Measurements from ENCODE around the gene UBA6. TPM values are rescaled to one million over a fixed set of nuclear protein-coding genes. Genes with fewer than 3 reads are reported as not detected.

Gene UBA6
- total and polyA plus RNA-seq, 2 donors from 2014 or later: 5.2 to 45.8 TPM

DNA sequence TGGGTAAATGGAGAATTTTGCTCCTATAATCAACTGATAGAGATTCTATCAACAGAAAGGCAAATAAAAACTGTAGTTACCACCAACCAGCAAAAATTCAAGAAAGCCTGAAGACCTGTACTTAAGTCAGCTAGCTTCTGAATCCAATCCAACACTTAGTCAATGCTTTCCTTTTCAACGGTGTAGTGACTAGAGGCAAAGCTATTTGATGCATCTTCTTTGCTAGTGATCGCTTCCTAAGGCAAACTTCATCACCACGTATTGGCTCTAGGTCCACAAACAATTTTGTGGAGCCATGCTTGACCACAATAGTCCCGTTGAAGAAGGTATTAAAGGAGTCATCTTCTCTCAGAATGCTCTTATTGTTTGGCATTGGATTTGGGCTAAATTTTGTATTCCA is 25.0 kb upstream of the UBA6 start:
- FAIRE-seq: no peak

DNA sequence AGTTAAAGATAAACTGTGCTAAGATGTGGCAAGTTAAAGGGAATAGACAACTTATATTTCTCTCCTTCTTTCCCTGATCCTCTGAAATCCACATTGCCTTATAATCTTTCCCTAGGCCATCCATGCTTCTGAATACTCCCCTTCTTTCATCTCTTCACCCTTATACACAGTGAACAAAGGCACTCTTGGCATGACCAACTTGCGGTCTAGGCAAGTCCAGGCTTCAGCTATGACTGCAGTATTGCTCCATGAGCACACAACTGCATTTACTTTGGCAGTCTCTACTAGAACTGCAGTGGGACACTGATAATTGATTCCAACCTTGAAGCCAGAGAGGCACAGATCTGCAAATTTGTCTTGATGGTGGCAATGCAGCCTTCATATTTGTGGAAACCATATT is 24.2 kb upstream of the UBA6 start:
- H3K9ac ChIP-seq (ENCODE audit: low read length in 3 of 3): no peak overlapping the region
- peaks cover 0 to 2% (median 0%) of the 10 kb centered on the region in 3 donors for H3K36me3 ChIP-seq (ENCODE audit: control insufficient read depth in 2 of 3, insufficient read depth in 3 of 3, low read length in 3 of 3)
- H3K4me1 ChIP-seq (ENCODE audit: control insufficient read depth in 2 of 3, insufficient read depth in 2 of 3, low read depth in 1 of 3, low read length in 3 of 3): no peaks in the 10 kb centered on the region
- no peaks in the 10 kb centered on the region for H3K27me3 ChIP-seq (ENCODE audit: control insufficient read depth, insufficient read depth, low read length)
- H3K9me3 ChIP-seq (ENCODE audit: control insufficient read depth in 2 of 3, insufficient read depth in 1 of 3, low read length in 3 of 3): peaks cover 0 to 5% (median 0%) of the 10 kb centered on the region in 3 donors
- H3K27ac ChIP-seq (ENCODE audit: low read depth in 2 of 2, low read length in 2 of 2): no peak overlapping the region
- H3K4me3 ChIP-seq (ENCODE audit: low read length in 3 of 3): no peak overlapping the region
- DNase-seq (no peak), FAIRE-seq (no peak)
- TF ChIP-seq, protein P1, sequence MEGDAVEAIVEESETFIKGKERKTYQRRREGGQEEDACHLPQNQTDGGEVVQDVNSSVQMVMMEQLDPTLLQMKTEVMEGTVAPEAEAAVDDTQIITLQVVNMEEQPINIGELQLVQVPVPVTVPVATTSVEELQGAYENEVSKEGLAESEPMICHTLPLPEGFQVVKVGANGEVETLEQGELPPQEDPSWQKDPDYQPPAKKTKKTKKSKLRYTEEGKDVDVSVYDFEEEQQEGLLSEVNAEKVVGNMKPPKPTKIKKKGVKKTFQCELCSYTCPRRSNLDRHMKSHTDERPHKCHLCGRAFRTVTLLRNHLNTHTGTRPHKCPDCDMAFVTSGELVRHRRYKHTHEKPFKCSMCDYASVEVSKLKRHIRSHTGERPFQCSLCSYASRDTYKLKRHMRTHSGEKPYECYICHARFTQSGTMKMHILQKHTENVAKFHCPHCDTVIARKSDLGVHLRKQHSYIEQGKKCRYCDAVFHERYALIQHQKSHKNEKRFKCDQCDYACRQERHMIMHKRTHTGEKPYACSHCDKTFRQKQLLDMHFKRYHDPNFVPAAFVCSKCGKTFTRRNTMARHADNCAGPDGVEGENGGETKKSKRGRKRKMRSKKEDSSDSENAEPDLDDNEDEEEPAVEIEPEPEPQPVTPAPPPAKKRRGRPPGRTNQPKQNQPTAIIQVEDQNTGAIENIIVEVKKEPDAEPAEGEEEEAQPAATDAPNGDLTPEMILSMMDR (IDR thresholded peaks at IDR 0.05; ENCODE audit: borderline replicate concordance, extremely low read depth, insufficient read depth): no peak
- intact Hi-C loops (cut with DNase I): no loop called here

More for the DNA sequence above, 25.0 kb upstream of the UBA6 start:
- Histone ChIP-seq H3K4me1 (ENCODE audit: control insufficient read depth in 2 of 3, insufficient read depth in 2 of 3, low read depth in 1 of 3, low read length in 3 of 3) (no peaks in the 10 kb centered on the region), H3K9me3 (ENCODE audit: control insufficient read depth in 2 of 3, insufficient read depth in 1 of 3, low read length in 3 of 3) (peaks cover 0 to 5% (median 0%) of the 10 kb centered on the region in 3 donors), H3K9ac (ENCODE audit: low read length in 3 of 3) (no peak overlapping the region), H3K36me3 (ENCODE audit: control insufficient read depth in 2 of 3, insufficient read depth in 3 of 3, low read length in 3 of 3) (peaks cover 0 to 2% (median 0%) of the 10 kb centered on the region in 3 donors), H3K27ac (ENCODE audit: low read depth in 2 of 2, low read length in 2 of 2) (no peak overlapping the region), H3K4me3 (ENCODE audit: low read length in 3 of 3) (no peak overlapping the region), H3K27me3 (ENCODE audit: control insufficient read depth, insufficient read depth, low read length) (no peaks in the 10 kb centered on the region)
- intact Hi-C loops (cut with DNase I): no loop called here
- TF ChIP-seq, protein P1 (IDR thresholded peaks at IDR 0.05; ENCODE audit: borderline replicate concordance, extremely low read depth, insufficient read depth): no peak
- DNase-seq: no peak

DNA sequence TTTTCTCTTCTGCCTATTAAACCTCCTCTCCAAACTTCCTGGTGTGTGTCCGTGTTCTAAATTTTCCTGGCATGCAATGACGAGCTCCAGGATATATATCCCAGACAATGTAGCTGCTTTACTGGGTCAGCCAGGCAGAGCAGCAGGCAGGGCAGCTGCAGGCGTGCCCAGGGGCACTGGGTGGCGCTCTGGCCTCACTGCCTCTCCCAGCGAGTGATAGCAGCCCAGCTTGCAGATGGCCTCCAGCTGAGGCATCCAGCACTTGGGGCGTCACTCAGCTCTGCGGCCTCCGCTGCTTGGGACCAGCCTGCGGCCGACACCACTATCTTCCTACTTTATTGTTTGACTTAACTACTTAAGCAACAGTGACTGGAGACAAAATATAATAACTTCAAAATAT is 23.0 kb upstream of the UBA6 start:
- intact Hi-C loops (cut with DNase I): no loop called here

More for the DNA sequence above, 23.0 kb upstream of the UBA6 start:
- no peaks in the 10 kb centered on the region for H3K4me1 ChIP-seq (ENCODE audit: control insufficient read depth in 2 of 3, insufficient read depth in 2 of 3, low read depth in 1 of 3, low read length in 3 of 3)
- FAIRE-seq: no peak
- H3K4me3 ChIP-seq (ENCODE audit: low read length in 3 of 3): no peak overlapping the region
- H3K9me3 ChIP-seq (ENCODE audit: control insufficient read depth in 2 of 3, insufficient read depth in 1 of 3, low read length in 3 of 3): peaks cover 0 to 5% (median 0%) of the 10 kb centered on the region in 3 donors
- H3K36me3 ChIP-seq (ENCODE audit: control insufficient read depth in 2 of 3, insufficient read depth in 3 of 3, low read length in 3 of 3): peaks cover 0 to 2% (median 0%) of the 10 kb centered on the region in 3 donors
- H3K9ac ChIP-seq (ENCODE audit: low read length in 3 of 3): no peak overlapping the region
- DNase-seq: no peak
- TF ChIP-seq, protein P1 (IDR thresholded peaks at IDR 0.05; ENCODE audit: borderline replicate concordance, extremely low read depth, insufficient read depth): no peak
- H3K27ac ChIP-seq (ENCODE audit: low read depth in 2 of 2, low read length in 2 of 2): no peak overlapping the region
- no peaks in the 10 kb centered on the region for H3K27me3 ChIP-seq (ENCODE audit: control insufficient read depth, insufficient read depth, low read length)

Data from kidney (tissue), 14 donors.